Stimulated activated CD4-positive, alpha-beta T cell treated with anti-CD3 and anti-CD28 coated beads, Interleukin-2, amount 100 ng/mL, for 48 hours (primary cell): ENCODE results near the gene GPATCH1.
"Not testable (repeated sequence)": the region's sequence is repeated elsewhere in the genome, so short reads cannot be mapped to it uniquely, and the experiment has no call there.

Source experiments
- DNase-seq, 2 donors: peaks; one replicate each; pipeline ENCODE4 v3.0.0-alpha.2; 2020

The GPATCH1 gene

GRCh38 chr19:33117501-33117900 lies 36.5 kb downstream of the GPATCH1 start:
- no peak for DNase-seq

GRCh38 chr19:33118643-33119042 lies 37.7 kb downstream of the GPATCH1 start:
- DNase-seq, result no peak

- DNase-seq, result no peak
These were observed 43.5 kb downstream of the GPATCH1 start for GRCh38 chr19:33124207-33125098.

- DNase-seq, result peak; percentile 25 to 37
These were observed 45.0 kb downstream of the GPATCH1 start for GRCh38 chr19:33125929-33126388.

- not testable (repeated sequence) for DNase-seq
These were observed 45.7 kb downstream of the GPATCH1 start for GRCh38 chr19:33126712-33127111.

GRCh38 chr19:33129901-33130300 lies 48.9 kb downstream of the GPATCH1 start:
- DNase-seq, result no peak

GRCh38 chr19:33130433-33130832 lies 49.5 kb downstream of the GPATCH1 start:
- no peak for DNase-seq

GRCh38 chr19:33132021-33132420 lies 51.0 kb downstream of the GPATCH1 start, which contains the start of gene WDR88:
Gene WDR88 (plus strand): TSS chr19:33132114. CDS start chr19:33132170, 56 bp downstream.
- DNase-seq, result no peak

GRCh38 chr19:33132425-33132824 lies 51.4 kb downstream of the GPATCH1 start:
- no peak for DNase-seq

- no peak for DNase-seq
These were observed 52.6 kb downstream of the GPATCH1 start for GRCh38 chr19:33133438-33134031.

- peak; percentile 46 to 56 for DNase-seq
These were observed 53.6 kb downstream of the GPATCH1 start for GRCh38 chr19:33134571-33135041.

GRCh38 chr19:33139165-33139564 lies 58.2 kb downstream of the GPATCH1 start:
- DNase-seq, result no peak

- DNase-seq, result peak; percentile 66 to 72
These were observed 63.0 kb downstream of the GPATCH1 start for GRCh38 chr19:33143897-33144405.

GRCh38 chr19:33146209-33146608 lies 65.2 kb downstream of the GPATCH1 start:
- no peak for DNase-seq

GRCh38 chr19:33147538-33147937 lies 66.6 kb downstream of the GPATCH1 start:
- DNase-seq, result no peak

GRCh38 chr19:33150852-33151518 lies 70.0 kb downstream of the GPATCH1 start:
- no peak for DNase-seq

- no peak for DNase-seq
These were observed 71.2 kb downstream of the GPATCH1 start for GRCh38 chr19:33152176-33152575.

GRCh38 chr19:33152625-33153024 lies 71.6 kb downstream of the GPATCH1 start:
- not testable (repeated sequence) for DNase-seq

- not testable (repeated sequence) for DNase-seq
These were observed 73.3 kb downstream of the GPATCH1 start for GRCh38 chr19:33154313-33154712.

GRCh38 chr19:33156334-33156733 lies 75.4 kb downstream of the GPATCH1 start:
- no peak for DNase-seq

GRCh38 chr19:33157906-33158305 lies 76.9 kb downstream of the GPATCH1 start:
- no peak for DNase-seq

GRCh38 chr19:33158365-33158764 lies 77.4 kb downstream of the GPATCH1 start:
- DNase-seq, result no peak

GRCh38 chr19:33159149-33159548 lies 78.2 kb downstream of the GPATCH1 start:
- no peak for DNase-seq
